GM19239 (cell line): Measurements from ENCODE around the gene MAP3K2.
A peak's percentile ranks its signal among the peaks of the same experiment; 100 is the strongest.
"Not testable (repeated sequence)": the region's sequence is repeated elsewhere in the genome, so short reads cannot be mapped to it uniquely, and the experiment has no call there.

Source experiments
- DNase-seq: peaks from one replicate; pipeline ENCODE4 v3.0.0; 2011; ENCODE audit warnings: low spot score; ENCODE audit not compliant: insufficient read length
- FAIRE-seq: peaks from 2 replicates; lab custom pipeline; 2011; peaks lifted over from hg19 to GRCh38; lab: Jason Lieb, UNC

Gene MAP3K2

DNA sequence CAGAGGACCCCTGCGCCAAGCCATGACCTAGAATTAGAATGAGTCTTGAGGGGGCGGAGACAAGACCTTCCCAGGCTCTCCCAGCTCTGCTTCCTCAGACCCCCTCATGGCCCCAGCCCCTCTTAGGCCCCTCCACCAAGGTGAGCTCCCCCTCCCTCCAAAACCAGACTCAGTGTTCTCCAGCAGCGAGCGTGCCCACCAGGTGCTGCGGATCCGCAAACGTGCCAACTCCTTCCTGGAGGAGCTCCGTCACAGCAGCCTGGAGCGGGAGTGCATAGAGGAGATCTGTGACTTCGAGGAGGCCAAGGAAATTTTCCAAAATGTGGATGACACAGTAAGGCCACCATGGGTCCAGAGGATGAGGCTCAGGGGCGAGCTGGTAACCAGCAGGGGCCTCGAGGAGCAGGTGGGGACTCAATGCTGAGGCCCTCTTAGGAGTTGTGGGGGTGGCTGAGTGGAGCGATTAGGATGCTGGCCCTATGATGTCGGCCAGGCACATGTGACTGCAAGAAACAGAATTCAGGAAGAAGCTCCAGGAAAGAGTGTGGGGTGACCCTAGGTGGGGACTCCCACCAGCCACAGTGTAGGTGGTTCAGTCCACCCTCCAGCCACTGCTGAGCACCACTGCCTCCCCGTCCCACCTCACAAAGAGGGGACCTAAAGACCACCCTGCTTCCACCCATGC, 33.5 kb upstream of the MAP3K2 start:
- FAIRE-seq (no peak), DNase-seq (no peak)

GRCh38 chr2:127420039-127420864, 32.5 kb upstream of the MAP3K2 start:
- DNase-seq (no peak), FAIRE-seq (no peak)

GRCh38 chr2:127419448-127420038, 31.8 kb upstream of the MAP3K2 start:
- no peak for FAIRE-seq
- no peak for DNase-seq

- no peak for FAIRE-seq
- DNase-seq = no peak
Measured at GRCh38 chr2:127419112-127419430, 31.3 kb upstream of the MAP3K2 start.

DNA sequence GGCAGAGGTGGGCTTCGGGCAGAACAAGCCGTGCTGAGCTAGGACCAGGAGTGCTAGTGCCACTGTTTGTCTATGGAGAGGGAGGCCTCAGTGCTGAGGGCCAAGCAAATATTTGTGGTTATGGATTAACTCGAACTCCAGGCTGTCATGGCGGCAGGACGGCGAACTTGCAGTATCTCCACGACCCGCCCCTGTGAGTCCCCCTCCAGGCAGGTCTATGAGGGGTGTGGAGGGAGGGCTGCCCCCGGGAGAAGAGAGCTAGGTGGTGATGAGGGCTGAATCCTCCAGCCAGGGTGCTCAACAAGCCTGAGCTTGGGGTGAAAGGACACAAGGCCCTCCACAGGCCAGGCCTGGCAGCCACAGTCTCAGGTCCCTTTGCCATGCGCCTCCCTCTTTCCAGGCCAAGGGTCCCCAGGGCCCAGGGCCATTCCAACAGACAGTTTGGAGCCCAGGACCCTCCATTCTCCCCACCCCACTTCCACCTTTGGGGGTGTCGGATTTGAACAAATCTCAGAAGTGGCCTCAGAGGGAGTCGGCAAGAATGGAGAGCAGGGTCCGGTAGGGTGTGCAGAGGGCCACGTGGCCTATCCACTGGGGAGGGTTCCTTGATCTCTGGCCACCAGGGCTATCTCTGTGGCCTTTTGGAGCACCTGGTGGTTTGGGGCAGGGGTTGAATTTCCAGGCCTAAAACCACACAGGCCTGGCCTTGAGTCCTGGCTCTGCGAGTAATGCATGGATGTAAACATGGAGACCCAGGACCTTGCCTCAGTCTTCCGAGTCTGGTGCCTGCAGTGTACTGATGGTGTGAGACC, 30.7 kb upstream of the MAP3K2 start, which contains the start of gene PROC:
TSS of gene PROC (plus strand) at position 128 of the 812 bp plus-strand sequence. CDS start 1,516 bp downstream, outside the sequence.
- FAIRE-seq = no peak

DNA sequence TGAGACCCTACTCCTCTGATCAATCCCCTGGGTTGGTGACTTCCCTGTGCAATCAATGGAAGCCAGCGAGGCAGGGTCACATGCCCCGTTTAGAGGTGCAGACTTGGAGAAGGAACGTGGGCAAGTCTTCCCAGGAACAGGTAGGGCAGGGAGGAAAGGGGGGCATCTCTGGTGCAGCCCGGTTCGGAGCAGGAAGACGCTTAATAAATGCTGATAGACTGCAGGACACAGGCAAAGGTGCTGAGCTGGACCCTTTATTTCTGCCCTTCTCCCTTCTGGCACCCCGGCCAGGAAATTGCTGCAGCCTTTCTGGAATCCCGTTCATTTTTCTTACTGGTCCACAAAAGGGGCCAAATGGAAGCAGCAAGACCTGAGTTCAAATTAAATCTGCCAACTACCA, 29.6 kb upstream of the MAP3K2 start:
- DNase-seq = no peak
- FAIRE-seq = no peak

More for the DNA sequence above, 30.7 kb upstream of the MAP3K2 start, which contains the start of gene PROC:
- DNase-seq = no peak

DNA sequence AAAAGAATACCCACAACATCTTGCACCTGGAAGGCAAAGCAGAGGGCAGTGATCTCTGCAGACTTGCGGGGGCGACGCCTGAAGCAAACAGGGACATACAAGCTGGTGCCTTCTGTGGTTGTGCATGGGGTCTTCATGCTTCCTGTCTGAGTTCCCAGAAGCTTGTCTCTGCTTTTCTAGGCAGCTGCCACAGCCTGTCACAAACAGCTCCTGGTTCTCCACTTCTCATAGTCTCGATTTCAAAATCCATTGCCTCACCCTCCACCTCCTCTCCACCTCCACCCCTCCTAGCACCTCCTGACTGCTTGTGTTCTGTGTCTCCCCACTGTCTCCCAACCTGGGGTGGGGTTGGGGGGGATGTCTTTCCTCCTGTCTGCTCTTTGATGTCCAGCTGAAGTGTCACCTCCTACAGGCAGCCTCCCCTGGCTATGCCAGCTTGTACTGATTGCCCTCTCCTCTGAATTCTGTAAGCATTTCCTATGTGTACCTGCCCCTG, 28.8 kb upstream of the MAP3K2 start:
- FAIRE-seq = no peak
- DNase-seq = no peak

- DNase-seq = peak; percentile 70
- FAIRE-seq = no peak
Measured at GRCh38 chr2:127415593-127416505, 28.1 kb upstream of the MAP3K2 start.

DNA sequence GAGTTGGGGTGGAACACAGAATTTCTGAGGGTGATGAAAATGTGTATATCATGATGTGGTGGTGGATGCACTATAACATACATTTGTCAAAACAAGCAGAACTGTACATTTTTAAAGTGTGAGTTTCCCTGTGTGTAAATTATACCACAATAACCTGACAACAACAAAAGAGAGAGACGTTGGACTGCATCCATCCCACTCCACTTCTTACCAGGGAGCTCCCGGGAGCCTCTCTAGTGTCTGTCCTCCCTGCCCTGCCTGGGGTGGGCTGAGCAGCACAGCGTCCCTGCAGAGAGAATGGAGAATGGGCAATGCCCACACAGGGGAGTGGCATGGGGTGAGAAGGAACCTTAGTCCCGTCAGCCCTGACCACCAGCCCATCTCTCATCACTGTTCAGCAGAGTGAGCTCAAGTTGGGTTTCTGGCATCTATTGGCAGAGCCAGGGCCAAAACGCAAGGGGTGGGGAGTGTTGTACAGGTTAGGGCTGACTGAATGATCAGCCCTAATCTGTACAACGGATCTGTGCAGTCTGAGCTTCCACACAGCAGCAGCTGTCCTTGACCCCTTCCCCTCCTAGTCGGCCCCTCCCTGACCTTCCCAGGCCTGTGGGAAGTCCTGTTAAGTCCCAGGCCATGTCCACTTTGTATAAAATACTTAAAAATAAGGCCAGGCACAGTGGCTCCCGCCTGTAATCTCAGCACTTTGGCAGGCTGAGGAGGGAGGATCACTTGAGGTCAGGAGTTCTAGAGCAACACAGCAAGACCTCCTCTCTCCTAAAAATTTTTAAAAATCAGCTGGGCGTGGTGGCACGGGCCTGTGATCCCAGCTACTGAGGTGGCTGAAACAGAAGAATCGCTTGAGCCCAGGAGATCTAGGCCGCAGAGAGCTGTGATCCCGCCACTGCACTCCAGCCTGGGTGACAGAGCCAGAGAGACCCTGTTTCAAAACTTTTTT, 27.1 kb upstream of the MAP3K2 start:
- FAIRE-seq = no peak
- DNase-seq = no peak

- DNase-seq (no peak), FAIRE-seq (no peak)
Measured at GRCh38 chr2:127413782-127414637, 26.2 kb upstream of the MAP3K2 start.

DNA sequence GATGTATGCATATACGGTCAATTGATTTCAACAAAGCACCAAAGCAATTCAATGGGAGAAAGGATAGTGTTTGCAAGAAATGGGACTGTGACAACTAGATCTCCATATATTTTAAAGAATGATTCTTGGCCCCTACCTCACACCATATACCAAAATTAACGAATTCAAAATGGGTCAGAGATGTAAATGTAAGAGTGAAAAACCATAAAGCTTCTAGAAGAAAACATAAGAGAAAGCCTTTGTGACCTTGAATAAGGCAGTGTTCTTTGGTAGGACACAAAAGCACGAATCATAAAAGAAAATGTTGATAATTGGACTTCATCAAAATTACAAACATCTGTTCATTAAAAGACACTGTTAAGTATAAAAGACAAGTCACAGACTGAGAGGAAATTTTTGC, 25.4 kb upstream of the MAP3K2 start:
- DNase-seq (no peak), FAIRE-seq (no peak)

DNA sequence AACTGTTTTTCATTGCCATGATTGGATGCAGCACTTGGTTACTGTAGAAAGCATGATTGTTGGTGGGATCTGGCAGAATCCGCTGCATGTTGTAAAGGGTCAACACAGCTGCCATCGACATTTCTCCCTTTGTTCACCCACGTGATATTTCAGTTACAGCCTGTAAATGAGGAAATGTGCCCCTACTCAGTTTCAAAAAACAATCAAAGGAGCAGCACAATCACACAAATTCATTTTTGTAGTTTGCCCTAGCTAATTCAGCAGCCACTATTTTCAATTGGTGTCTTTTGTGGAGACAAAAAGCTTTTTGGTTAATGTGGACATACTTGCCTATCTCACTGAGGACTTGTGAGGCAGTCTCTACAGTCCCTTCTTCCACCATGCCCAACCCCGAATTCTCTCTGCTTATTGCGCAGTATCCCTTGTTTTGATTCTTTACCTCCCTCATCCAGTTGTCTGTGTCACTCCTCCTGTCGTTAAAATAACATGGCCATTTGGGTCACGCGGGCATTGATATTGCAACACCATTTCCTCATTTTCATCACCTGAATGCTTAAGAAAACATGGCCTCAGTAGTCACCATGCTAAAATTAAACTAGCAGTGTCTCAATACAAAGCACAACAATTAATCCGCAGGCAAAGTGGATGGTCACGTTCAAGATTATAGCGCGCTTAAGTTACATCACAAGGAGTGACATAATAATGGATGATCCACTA, 24.0 kb upstream of the MAP3K2 start:
- no peak for FAIRE-seq
- DNase-seq = no peak

DNA sequence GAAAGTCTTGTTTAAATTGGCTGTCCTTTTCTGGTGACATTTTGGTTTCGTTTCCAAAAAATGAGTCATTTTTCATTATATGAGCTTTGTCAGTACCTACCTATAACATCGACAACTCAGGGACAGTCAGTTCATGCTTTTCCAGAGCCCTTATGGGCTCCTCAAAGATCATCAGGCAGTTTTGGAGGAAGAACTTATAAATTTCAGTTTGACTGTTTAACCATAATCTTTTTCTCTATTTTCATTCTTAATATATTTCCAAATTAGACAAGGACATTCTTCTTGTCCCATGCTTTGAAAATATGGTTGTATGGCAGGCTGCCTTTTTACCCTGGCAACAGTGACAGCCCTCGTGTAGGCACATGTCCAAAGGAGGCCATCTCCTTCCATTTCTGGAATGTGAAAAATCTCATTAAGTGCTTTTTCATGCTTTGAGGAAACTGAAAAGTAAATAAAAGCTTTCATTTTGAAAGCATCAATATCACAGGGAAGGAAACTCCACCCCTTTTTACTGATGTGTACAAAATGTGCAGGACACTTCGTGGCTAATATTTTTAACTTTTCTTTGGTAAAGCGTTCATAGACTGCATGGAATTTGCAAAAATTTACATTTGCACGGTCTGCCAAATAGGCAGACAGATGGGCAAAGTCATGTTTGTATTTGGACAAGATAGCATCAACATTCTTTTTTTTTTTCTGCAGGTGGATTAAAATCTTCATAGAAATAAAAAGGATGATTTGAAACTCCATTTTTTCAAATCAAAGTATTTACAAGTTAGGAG, 23.3 kb upstream of the MAP3K2 start:
- no peak for DNase-seq
- FAIRE-seq = no peak

- not testable (repeated sequence) for DNase-seq
Measured at GRCh38 chr2:127409716-127410115, 21.9 kb upstream of the MAP3K2 start.

DNA sequence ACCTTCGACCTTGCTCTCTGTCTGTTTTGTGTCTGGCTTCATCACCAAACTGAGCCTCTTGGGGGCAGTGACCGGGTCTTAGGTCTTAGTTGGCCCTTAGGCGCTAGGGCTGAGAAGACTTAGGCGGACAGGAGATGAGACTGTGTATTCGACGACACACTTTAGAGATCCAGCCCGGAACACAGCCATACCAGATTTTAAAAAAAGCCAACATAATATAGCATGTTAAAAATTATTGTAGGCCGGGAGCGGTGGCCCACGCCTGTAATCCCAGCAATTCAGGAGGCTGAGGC, 21.0 kb upstream of the MAP3K2 start:
- FAIRE-seq (no peak), DNase-seq (no peak)

More at GRCh38 chr2:127409716-127410115, 21.9 kb upstream of the MAP3K2 start:
- not testable (repeated sequence) for FAIRE-seq
